K562 (cell line): ENCODE results near the gene NF2. TPM values are rescaled to one million over a fixed set of nuclear protein-coding genes. Genes with fewer than 3 reads are reported as not detected.
A peak's percentile ranks its signal among the peaks of the same experiment; 100 is the strongest.

Experiments used
- ATAC-seq: fragments of 200-7000 bp; cut with Tn5 transposase; 3 replicates; pipeline ENCODE4 v1.9.1; 2020; ENCODE audit warnings: moderate library complexity
- BruUV-seq: library from RNA; stranded (reverse); fragments of 400-500 nt; replicated peaks from 2 replicates; lab custom pipeline; 2021; lab: Mats Ljungman, UMichigan
- CTCF ChIA-PET: fragments of 300-600 bp; formaldehyde crosslinking; extraction: SDS; loops from one replicate; lab custom pipeline; 2021; ENCODE audit warnings: low intra/inter-chr PET ratio; lab: Yijun Ruan, JAX
- POLR2A ChIA-PET: fragments of 300-600, 350-650 bp; sonication (Branson Sonifier 250); formaldehyde crosslinking; extraction: SDS; loops from one replicate; lab custom pipeline; 2021; ENCODE audit warnings: antibody characterized with exemption, inconsistent platforms; lab: Yijun Ruan, JAX
- DNase-seq, 4 experiments: peaks; one replicate each; pipeline versions ENCODE4 v3.0.0 to v3.0.0-alpha.2; 2011 to 2018; ENCODE audit warnings: low spot score in 3 of 4, mixed read lengths in 3 of 4; ENCODE audit errors: extremely low read depth in 1 of 4
- FAIRE-seq: peaks from 2 replicates; lab custom pipeline; 2011; peaks lifted over from hg19 to GRCh38; lab: Jason Lieb, UNC
- H2AFZ ChIP-seq: 2 replicates; pipeline ENCODE4 v1.6.0; 2011; ENCODE audit warnings: low read depth, low read length, control low read depth, inconsistent platforms
- H3K27ac ChIP-seq: fragments of 200-600 bp; 3 replicates; pipeline ENCODE4 v1.8.0; 2011; ENCODE audit warnings: low read depth, mild to moderate bottlenecking, control low read depth, inconsistent platforms, low read length, moderate library complexity, mixed read lengths; ENCODE audit errors: extremely low read depth
- H3K27me3 ChIP-seq, 2 experiments: fragments of 300-600 bp in 1 of 2; 2 replicates in 1 of 2; 3 replicates in 1 of 2; pipeline versions ENCODE4 v1.6.0 to v1.8.0; 2011; ENCODE audit warnings: inconsistent platforms in 2 of 2, low read length in 2 of 2, mild to moderate bottlenecking in 1 of 2, mixed read lengths in 1 of 2, moderate library complexity in 1 of 2; ENCODE audit not compliant: control insufficient read depth in 2 of 2, insufficient read depth in 2 of 2
- H3K36me3 ChIP-seq: fragments of 300-600 bp; 3 replicates; pipeline ENCODE4 v1.8.0; 2011; ENCODE audit warnings: mild to moderate bottlenecking, low read length, inconsistent platforms; ENCODE audit not compliant: control insufficient read depth, insufficient read depth
- H3K4me1 ChIP-seq, 2 experiments: fragments of 200-600 bp in 1 of 2; replicated peaks in 1 of 2; 2 replicates in 1 of 2; 3 replicates in 1 of 2; pipeline versions ENCODE4 v1.5.1 to v1.8.0; 2011; ENCODE audit warnings: inconsistent platforms in 2 of 2, low read length in 2 of 2, mild to moderate bottlenecking in 1 of 2, mixed read lengths in 1 of 2, moderate library complexity in 1 of 2; ENCODE audit not compliant: control insufficient read depth in 2 of 2, insufficient read depth in 2 of 2
- H3K4me2 ChIP-seq: 2 replicates; pipeline ENCODE4 v1.6.1; 2011; ENCODE audit warnings: low read length, control low read depth, inconsistent platforms, mixed read lengths; ENCODE audit not compliant: insufficient read depth
- H3K4me3 ChIP-seq: fragments of 200-600 bp; sonication (generic), shearing (Covaris generic); 2 replicates; pipeline ENCODE4 v1.5.1; 2016; ENCODE audit warnings: control low read depth, inconsistent platforms
- H3K79me2 ChIP-seq: fragments of 200-600 bp; 3 replicates; pipeline ENCODE4 v1.8.0; 2011; ENCODE audit warnings: low read length, inconsistent platforms; ENCODE audit not compliant: control insufficient read depth, insufficient read depth
- H3K9ac ChIP-seq, 2 experiments: 2 replicates each; pipeline versions ENCODE4 v1.6.0 to v1.6.1; 2011; ENCODE audit warnings: low read depth in 2 of 2, low read length in 2 of 2, control low read depth in 1 of 2, inconsistent platforms in 1 of 2, mild to moderate bottlenecking in 1 of 2, mixed read lengths in 1 of 2; ENCODE audit not compliant: insufficient read depth in 1 of 2
- H3K9me1 ChIP-seq: one replicate; pipeline ENCODE4 v1.6.0; 2011; ENCODE audit warnings: inconsistent platforms, mild to moderate bottlenecking, low read length, moderate library complexity; ENCODE audit not compliant: control insufficient read depth, insufficient read depth
- H3K9me3 ChIP-seq: replicated peaks from 2 replicates; pipeline ENCODE4 v1.5.1; 2011; ENCODE audit warnings: low read depth, low read length, inconsistent platforms; ENCODE audit not compliant: control insufficient read depth, insufficient read depth
- H4K20me1 ChIP-seq: replicated peaks from 2 replicates; pipeline ENCODE4 v1.6.1; 2011; ENCODE audit warnings: low read length, inconsistent platforms, mixed read lengths; ENCODE audit not compliant: control insufficient read depth, insufficient read depth
- CHD2 ChIP-seq: IDR thresholded peaks from 2 replicates; pipeline ENCODE4 v1.6.1; 2011; ENCODE audit warnings: low read depth, low read length
- ELF2 ChIP-seq: fragments of 250-450 bp; sonication (Bioruptor Pico); IDR thresholded peaks from 2 replicates; pipeline ENCODE4 v1.5.0; 2021; ENCODE audit warnings: mild to moderate bottlenecking
- GATAD2A ChIP-seq: fragments of 450-650 bp; IDR thresholded peaks from 2 replicates; pipeline ENCODE4 v1.6.1; 2017
- HDAC2 ChIP-seq: fragments of 450-650 bp; IDR thresholded peaks from 2 replicates; pipeline ENCODE4 v1.6.1; 2016; ENCODE audit warnings: mild to moderate bottlenecking
- ILF3 ChIP-seq: fragments of 450-650 bp; IDR thresholded peaks from 2 replicates; pipeline ENCODE4 v1.6.1; 2018; ENCODE audit warnings: antibody characterized with exemption, mild to moderate bottlenecking, moderate library complexity, borderline replicate concordance
- NCOA6 ChIP-seq: fragments of 450-650 bp; IDR thresholded peaks from 2 replicates; pipeline ENCODE4 v1.6.1; 2017; ENCODE audit warnings: mild to moderate bottlenecking
- NFATC3 ChIP-seq: fragments of 450-650 bp; IDR thresholded peaks from 2 replicates; pipeline ENCODE4 v1.6.1; 2017; ENCODE audit warnings: mild to moderate bottlenecking
- NFIC ChIP-seq: fragments of 450-650 bp; IDR thresholded peaks from 2 replicates; pipeline ENCODE4 v1.6.1; 2017; ENCODE audit warnings: mild to moderate bottlenecking, inconsistent platforms
- POLR2G ChIP-seq: fragments of 200-400 bp; formaldehyde crosslinking; IDR thresholded peaks from 2 replicates; pipeline ENCODE4 v1.6.1; 2017; ENCODE audit warnings: low read depth, mild to moderate bottlenecking, antibody characterized with exemption, low read length, moderate library complexity
- YY1 ChIP-seq, 3 experiments: IDR thresholded peaks; 2 replicates each; pipeline ENCODE4 v1.6.1; 2011; ENCODE audit warnings: low read length in 2 of 3, mild to moderate bottlenecking in 2 of 3, moderate library complexity in 2 of 3, borderline replicate concordance in 1 of 3, control low read depth in 1 of 3, low read depth in 1 of 3; ENCODE audit not compliant: insufficient read depth in 3 of 3, insufficient replicate concordance in 2 of 3, control insufficient read depth in 1 of 3, insufficient read length in 1 of 3; ENCODE audit errors: extremely low read depth in 1 of 3
- ZNF121 ChIP-seq: sonication (generic); formaldehyde crosslinking; conservative IDR thresholded peaks from 2 replicates; pipeline ENCODE4 v1.8.0; 2022; ENCODE audit warnings: missing genetic modification reagents
- ZNF24 ChIP-seq: fragments of 450-650 bp; IDR thresholded peaks from 2 replicates; pipeline ENCODE4 v1.6.1; 2016
- ZNF436 ChIP-seq: fragments of 250-450, 450-650 bp; sonication (Bioruptor Pico); formaldehyde crosslinking; IDR thresholded peaks from 2 replicates; pipeline ENCODE4 v1.7.0; 2020; ENCODE audit warnings: mild to moderate bottlenecking
- ZNF707 ChIP-seq: fragments of 250-450 bp; sonication (Bioruptor Pico); conservative IDR thresholded peaks from 2 replicates; pipeline ENCODE4 v1.8.0; 2022; ENCODE audit warnings: inconsistent platforms, mild to moderate bottlenecking, moderate library complexity
- ZNF717 ChIP-seq: fragments of 250-450 bp; sonication (Bioruptor Pico); IDR thresholded peaks from 2 replicates; pipeline ENCODE4 v1.5.0; 2021
- WGBS: fragments of 100-300 bp; shearing (Covaris generic); methylation state at CpG from one replicate; pipeline ENCODE4 v1.1.6; 2016; ENCODE audit warnings: low coverage, mixed read lengths; ENCODE audit not compliant: insufficient coverage; ENCODE audit errors: missing lambda C conversion rate; 5-methylcytosine and 5-hydroxymethylcytosine counted together
- in situ Hi-C: fragments of 300-500 bp; cut with MboI; formaldehyde crosslinking; loops from 4 replicates; pipeline ENCODE4 v1.15.0; 2018; ENCODE audit warnings: inconsistent platforms, mixed read lengths
- intact Hi-C: fragments of 100-400 bp; cut with micrococcal nuclease; formaldehyde crosslinking; loops from 2 replicates; pipeline ENCODE4 v1.14.2; 2022
- polyA plus RNA-seq, 8 experiments: library from polyadenylated mRNA; depleted of rRNA in 4 of 8; stranded (reverse) in 5 of 8; unstranded in 3 of 8; fragments of >200 nt; fragmentation: Nextera tagmentation in 2 of 8; fragmentation: Illumina TruSeq in 1 of 8; extraction: Ambion mirVana in 2 of 8; extraction: Trizol in 1 of 8; gene quantifications; 2 replicates each; pipeline versions ENCODE4 v1.2.1 to v1.2.3, GENCODE V29; 2011 to 2014; ENCODE audit warnings: inconsistent platforms in 1 of 8, missing spikeins in 1 of 8
- total RNA-seq, 7 experiments: library from RNA; depleted of rRNA in 6 of 7; stranded (reverse); fragments of >200 nt in 6 of 7; fragmentation: Illumina TruSeq in 2 of 7; extraction: Trizol in 2 of 7; gene quantifications; 2 replicates each; pipeline versions ENCODE4 v1.2.1 to v1.2.3, GENCODE V29; 2011 to 2021; ENCODE audit warnings: low replicate concordance in 1 of 7
- TF ChIP-seq, protein P1 (sequence below): fragments of 250-450 bp; sonication (Bioruptor Pico); IDR thresholded peaks from 2 replicates; pipeline ENCODE4 v1.8.0; 2021; ENCODE audit warnings: borderline replicate concordance, mild to moderate bottlenecking, moderate library complexity; ENCODE audit not compliant: poor library complexity, severe bottlenecking

The NF2 gene
- total and polyA plus RNA-seq, 9 of the 15 experiments (the other 6 are each of a cell fraction or from before 2014, with no cell fraction given) = 2.2 to 32.5 (median 15.2) TPM

DNA sequence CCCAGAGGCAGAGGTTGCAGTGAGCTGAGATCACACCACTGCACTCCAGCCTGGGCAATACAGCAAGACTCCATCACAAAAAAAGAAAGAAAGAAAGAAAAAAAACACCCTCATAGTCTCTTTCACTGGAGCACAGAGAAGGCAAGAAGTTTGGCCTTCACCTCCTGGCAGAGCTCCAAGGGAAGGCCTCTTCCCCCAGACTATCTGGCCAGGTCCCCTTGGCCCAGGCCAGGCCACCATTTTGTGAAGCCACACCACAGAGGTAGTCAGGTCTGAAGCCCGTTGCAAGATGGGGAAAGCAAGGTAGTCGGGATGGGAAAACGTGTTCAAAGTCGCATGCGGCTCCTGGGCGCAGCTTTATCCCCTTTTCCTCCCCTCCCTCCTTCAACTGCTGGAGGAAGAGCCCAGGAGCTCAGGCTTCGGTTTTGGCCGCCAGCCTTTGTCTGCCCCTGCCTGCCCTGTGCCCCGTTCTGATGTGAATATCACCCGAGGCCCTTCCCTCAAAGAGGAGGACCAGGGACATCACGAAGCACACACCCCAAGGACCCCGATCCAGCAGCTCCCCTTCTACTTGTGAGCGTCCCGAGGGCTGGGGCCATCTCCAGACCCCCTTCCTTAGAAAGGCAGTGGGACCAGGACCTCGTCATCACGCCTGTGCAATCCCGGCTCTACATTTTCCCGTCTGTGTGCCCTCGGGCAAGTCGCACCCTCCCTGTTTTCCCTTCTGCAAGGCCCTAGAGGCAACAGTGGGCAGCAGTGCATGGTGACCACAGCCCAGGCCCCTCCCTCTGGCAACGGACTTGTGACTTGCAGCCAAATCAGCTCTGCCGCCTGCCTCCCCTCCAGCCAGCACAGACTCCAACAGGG, 134.1 kb downstream of the NF2 start:
- H3K9me3 ChIP-seq = no peaks in the 10 kb centered on the region
- H3K36me3 ChIP-seq = no peaks in the 10 kb centered on the region
- FAIRE-seq (no peak), ATAC-seq (no peak), DNase-seq (no peak)
- 55% methylated on average over 9 of the region's 22 CpGs for WGBS
- H3K79me2 ChIP-seq = no peaks in the 10 kb centered on the region
- in situ Hi-C loops = no loop called here
- no TSS peak for BruUV-seq
- TF ChIP-seq HDAC2 (no peak), YY1 (IDR thresholded peaks at IDR 0.05; ENCODE audit: borderline replicate concordance in 1 of 3, control insufficient read depth in 1 of 3, extremely low read depth in 1 of 3, insufficient read depth in 3 of 3, insufficient read length in 1 of 3, insufficient replicate concordance in 2 of 3, low read depth in 1 of 3, low read length in 2 of 3) (peak in 1 of 3 experiments; percentile 38), ILF3 (no peak), NFATC3 (no peak), ZNF121 (CRISPR knock-in tag) (0 out of 2 replicates have a peak, but pooled peaks have one; percentile 19), NCOA6 (no peak), POLR2G (0 out of 2 replicates have a peak, but pooled peaks have one; percentile 19), NFIC (peak; percentile 27; the same call in 1 of the 2 replicates), ELF2 (CRISPR knock-in tag) (no peak), ZNF707 (no peak), ZNF717 (CRISPR knock-in tag) (no peak), CHD2 (no peak), ZNF24 (no peak), GATAD2A (no peak), ZNF436 (no peak)
- TF ChIP-seq, protein P1, sequence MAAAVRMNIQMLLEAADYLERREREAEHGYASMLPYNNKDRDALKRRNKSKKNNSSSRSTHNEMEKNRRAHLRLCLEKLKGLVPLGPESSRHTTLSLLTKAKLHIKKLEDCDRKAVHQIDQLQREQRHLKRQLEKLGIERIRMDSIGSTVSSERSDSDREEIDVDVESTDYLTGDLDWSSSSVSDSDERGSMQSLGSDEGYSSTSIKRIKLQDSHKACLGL (CRISPR knock-in tag) = no peak
- H3K27me3 ChIP-seq = no peaks in the 10 kb centered on the region
- H2AFZ ChIP-seq = no peak overlapping the region
- no peaks in the 10 kb centered on the region for H4K20me1 ChIP-seq
- POLR2A ChIA-PET = interaction anchor here (0.5 to 0.7 kb wide), 2 partner anchors 20 to 201 kb away, joined by 3 to 4 read pairs; no protein-coding TSS in a partner anchor
- no peak overlapping the region for H3K4me3 ChIP-seq
- H3K9me1 ChIP-seq = no peaks in the 10 kb centered on the region
- peaks cover 5 to 29% of the 10 kb centered on the region in 2 experiments; a peak in 4 of 5 replicates for H3K4me1 ChIP-seq
- CTCF ChIA-PET = no interaction called here
- H3K27ac ChIP-seq = no peak overlapping the region
- H3K4me2 ChIP-seq = no peak overlapping the region
- no peak overlapping the region for H3K9ac ChIP-seq
- intact Hi-C loops = no loop called here
